GM23338 (cell line): ENCODE measurements around the gene ATOH8. TPM values are rescaled to one million over a fixed set of nuclear protein-coding genes. Genes with fewer than 3 reads are reported as not detected.

Experiments
- ATAC-seq: fragments of 200-7000 bp; cut with Tn5 transposase; 3 replicates; pipeline ENCODE4 v1.9.1; 2020
- DNase-seq: peaks from one replicate; pipeline ENCODE4 v3.0.0-alpha.2; 2015; ENCODE audit warnings: low spot score
- H2AFZ ChIP-seq: fragments of 200-600 bp; sonication (generic); 2 replicates; pipeline ENCODE4 v1.8.0; 2016; ENCODE audit warnings: antibody characterized with exemption, mild to moderate bottlenecking, moderate library complexity
- H3F3A ChIP-seq: fragments of 200-600 bp; sonication (generic); replicated peaks from 2 replicates; pipeline ENCODE4 v1.8.0; 2017; ENCODE audit warnings: antibody characterized with exemption, mixed run types, low read depth
- H3K27ac ChIP-seq: fragments of 200-600 bp; sonication (generic); 2 replicates; pipeline ENCODE4 v1.6.1; 2016; ENCODE audit warnings: low read depth
- H3K27me3 ChIP-seq: fragments of 200-600 bp; sonication (generic); 2 replicates; pipeline ENCODE4 v1.8.0; 2016; ENCODE audit warnings: mild to moderate bottlenecking, mixed run types, moderate library complexity; ENCODE audit not compliant: insufficient read depth
- H3K36me3 ChIP-seq: fragments of 200-600 bp; sonication (generic); 2 replicates; pipeline ENCODE4 v1.8.0; 2016; ENCODE audit warnings: mild to moderate bottlenecking; ENCODE audit not compliant: insufficient read depth
- H3K4me1 ChIP-seq: fragments of 200-600 bp; sonication (generic); 2 replicates; pipeline ENCODE4 v1.8.0; 2016; ENCODE audit warnings: mild to moderate bottlenecking, moderate library complexity; ENCODE audit not compliant: insufficient read depth
- H3K4me2 ChIP-seq: fragments of 200-600 bp; sonication (generic); 2 replicates; pipeline ENCODE4 v1.7.1; 2017; ENCODE audit warnings: mixed run types
- H3K4me3 ChIP-seq: fragments of 200-600 bp; sonication (generic); 2 replicates; pipeline ENCODE4 v1.6.1; 2016; ENCODE audit warnings: mixed run types
- H3K79me2 ChIP-seq: fragments of 200-600 bp; sonication (generic); replicated peaks from 2 replicates; pipeline ENCODE4 v1.8.0; 2017; ENCODE audit warnings: mild to moderate bottlenecking; ENCODE audit not compliant: insufficient read depth
- H3K9me2 ChIP-seq: fragments of 200-600 bp; sonication (generic); 2 replicates; pipeline ENCODE4 v1.8.0; 2017; ENCODE audit not compliant: insufficient read depth
- H4K20me1 ChIP-seq: fragments of 200-600 bp; sonication (generic); replicated peaks from 2 replicates; pipeline ENCODE4 v1.8.0; 2017; ENCODE audit warnings: mild to moderate bottlenecking; ENCODE audit not compliant: insufficient read depth
- H3K27ac Mint-ChIP-seq: 2 replicates; pipeline ENCODE4 v1.8.0; 2020; ENCODE audit warnings: inconsistent platforms, mild to moderate bottlenecking, moderate library complexity, mixed read lengths
- H3K27me3 Mint-ChIP-seq: 3 replicates; pipeline ENCODE4 v1.8.0; 2022; ENCODE audit warnings: low read depth, mild to moderate bottlenecking, moderate library complexity, mixed read lengths, inconsistent platforms; ENCODE audit not compliant: insufficient read depth, poor library complexity
- H3K36me3 Mint-ChIP-seq: 3 replicates; pipeline ENCODE4 v1.8.0; 2021; ENCODE audit warnings: low read depth, mild to moderate bottlenecking, inconsistent platforms, moderate library complexity, mixed read lengths
- H3K4me1 Mint-ChIP-seq: 3 replicates; pipeline ENCODE4 v1.8.0; 2020; ENCODE audit warnings: mild to moderate bottlenecking, inconsistent platforms, mixed read lengths
- H3K4me3 Mint-ChIP-seq: 3 replicates; pipeline ENCODE4 v1.8.0; 2021; ENCODE audit warnings: moderate library complexity, mild to moderate bottlenecking, inconsistent platforms, mixed read lengths
- H3K9me3 Mint-ChIP-seq: 3 replicates; pipeline ENCODE4 v1.8.0; 2020; ENCODE audit warnings: moderate library complexity, mild to moderate bottlenecking, inconsistent platforms, mixed read lengths
- CREB1 ChIP-seq: fragments of 250-450 bp; sonication (Bioruptor Pico); IDR thresholded peaks from 2 replicates; pipeline ENCODE4 v1.5.0; 2020; ENCODE audit warnings: low read depth, mild to moderate bottlenecking, moderate library complexity
- EZH2 ChIP-seq: fragments of 200-600 bp; sonication (generic); IDR thresholded peaks from one replicate; pipeline ENCODE4 v1.8.0; 2017; ENCODE audit warnings: antibody characterized with exemption, mild to moderate bottlenecking, low read depth; ENCODE audit not compliant: unreplicated experiment
- EZH2phosphoT487 ChIP-seq: fragments of 200-600 bp; sonication (generic); IDR thresholded peaks from one replicate; pipeline ENCODE4 v1.8.1; 2018; ENCODE audit warnings: antibody characterized with exemption; ENCODE audit not compliant: unreplicated experiment
- JUNB ChIP-seq: IDR thresholded peaks from one replicate; pipeline ENCODE4 v1.6.1; 2016; ENCODE audit warnings: antibody characterized with exemption; ENCODE audit not compliant: unreplicated experiment
- NANOG ChIP-seq: IDR thresholded peaks from 2 replicates; pipeline ENCODE4 v1.6.1; 2016; ENCODE audit warnings: antibody characterized with exemption, borderline replicate concordance
- POLR2AphosphoS5 ChIP-seq: IDR thresholded peaks from 2 replicates; pipeline ENCODE4 v1.6.1; 2016; ENCODE audit warnings: antibody characterized with exemption, low read depth
- STAT1 ChIP-seq: IDR thresholded peaks from one replicate; pipeline ENCODE4 v1.6.1; 2016; ENCODE audit warnings: antibody characterized with exemption; ENCODE audit not compliant: unreplicated experiment
- ZNF114 ChIP-seq: fragments of 250-450 bp; sonication (Bioruptor Pico); IDR thresholded peaks from 2 replicates; pipeline ENCODE4 v1.5.0; 2020; ENCODE audit warnings: mild to moderate bottlenecking, moderate library complexity
- ZNF331 ChIP-seq: fragments of 250-450 bp; sonication (Bioruptor Pico); IDR thresholded peaks from 2 replicates; pipeline ENCODE4 v1.5.0; 2020; ENCODE audit warnings: low read depth, mild to moderate bottlenecking, moderate library complexity
- polyA plus RNA-seq: library from polyadenylated mRNA; unstranded; fragments of >200 nt; fragmentation: Nextera tagmentation; extraction: Ambion mirVana; gene quantifications from 2 replicates; pipeline ENCODE4 v1.2.1, GENCODE V29; 2016
- total RNA-seq: library from RNA; depleted of rRNA; stranded (reverse); fragments of >200 nt; shearing (Covaris generic); gene quantifications from 2 replicates; pipeline ENCODE4 v1.2.3, GENCODE V29; 2014
- TF ChIP-seq, protein P1 (sequence below): fragments of 250-450 bp; sonication (Bioruptor Pico); IDR thresholded peaks from 2 replicates; pipeline ENCODE4 v1.5.0; 2020; ENCODE audit warnings: mild to moderate bottlenecking, moderate library complexity
- TF ChIP-seq, protein P2 (sequence below): IDR thresholded peaks from one replicate; pipeline ENCODE4 v1.6.1; 2018; ENCODE audit warnings: antibody characterized with exemption; ENCODE audit not compliant: unreplicated experiment
- TF ChIP-seq, protein P3 (sequence below): IDR thresholded peaks from 2 replicates; pipeline ENCODE4 v1.6.1; 2016; ENCODE audit warnings: antibody characterized with exemption
- TF ChIP-seq, protein P4 (sequence below), 2 experiments: fragments of 200-600 bp in 1 of 2; sonication (generic) in 1 of 2; conservative IDR thresholded peaks; 2 replicates each; pipeline versions ENCODE4 v1.5.1 to v1.6.1; 2016 to 2017; ENCODE audit warnings: antibody characterized with exemption in 2 of 2, low read depth in 2 of 2, mild to moderate bottlenecking in 2 of 2, moderate library complexity in 1 of 2

Gene ATOH8
- total and polyA plus RNA-seq, 2 experiments from 2014 or later = 0.11 to 0.97 TPM

DNA sequence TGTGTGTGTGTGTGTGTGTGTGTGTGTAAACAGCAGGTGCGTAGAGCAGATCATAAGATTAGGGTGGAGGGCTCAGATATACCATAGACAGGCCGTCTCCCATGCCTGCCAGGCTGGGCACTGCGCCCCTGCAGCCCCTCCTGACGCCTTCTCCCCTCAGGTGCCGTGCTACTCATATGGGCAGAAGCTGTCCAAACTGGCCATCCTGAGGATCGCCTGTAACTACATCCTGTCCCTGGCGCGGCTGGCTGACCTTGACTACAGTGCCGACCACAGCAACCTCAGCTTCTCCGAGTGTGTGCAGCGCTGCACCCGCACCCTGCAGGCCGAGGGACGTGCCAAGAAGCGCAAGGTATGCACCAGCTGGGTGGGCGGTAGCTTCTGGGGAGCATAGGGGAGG lies 10.0 kb downstream of the ATOH8 start:
- Histone ChIP-seq H3F3A (no peaks in the 10 kb centered on the region), H3K79me2 (no peaks in the 10 kb centered on the region), H3K36me3 (no peaks in the 10 kb centered on the region), H3K4me2 (no peak overlapping the region), H3K4me1 (peaks cover 39% of the 10 kb centered on the region), H3K27ac (no peak overlapping the region), H2AFZ (no peak overlapping the region), H4K20me1 (no peaks in the 10 kb centered on the region), H3K4me3 (no peak overlapping the region), H3K27me3 (peaks cover 47% of the 10 kb centered on the region), H3K9me2 (no peaks in the 10 kb centered on the region)
- TF ChIP-seq, protein P1, sequence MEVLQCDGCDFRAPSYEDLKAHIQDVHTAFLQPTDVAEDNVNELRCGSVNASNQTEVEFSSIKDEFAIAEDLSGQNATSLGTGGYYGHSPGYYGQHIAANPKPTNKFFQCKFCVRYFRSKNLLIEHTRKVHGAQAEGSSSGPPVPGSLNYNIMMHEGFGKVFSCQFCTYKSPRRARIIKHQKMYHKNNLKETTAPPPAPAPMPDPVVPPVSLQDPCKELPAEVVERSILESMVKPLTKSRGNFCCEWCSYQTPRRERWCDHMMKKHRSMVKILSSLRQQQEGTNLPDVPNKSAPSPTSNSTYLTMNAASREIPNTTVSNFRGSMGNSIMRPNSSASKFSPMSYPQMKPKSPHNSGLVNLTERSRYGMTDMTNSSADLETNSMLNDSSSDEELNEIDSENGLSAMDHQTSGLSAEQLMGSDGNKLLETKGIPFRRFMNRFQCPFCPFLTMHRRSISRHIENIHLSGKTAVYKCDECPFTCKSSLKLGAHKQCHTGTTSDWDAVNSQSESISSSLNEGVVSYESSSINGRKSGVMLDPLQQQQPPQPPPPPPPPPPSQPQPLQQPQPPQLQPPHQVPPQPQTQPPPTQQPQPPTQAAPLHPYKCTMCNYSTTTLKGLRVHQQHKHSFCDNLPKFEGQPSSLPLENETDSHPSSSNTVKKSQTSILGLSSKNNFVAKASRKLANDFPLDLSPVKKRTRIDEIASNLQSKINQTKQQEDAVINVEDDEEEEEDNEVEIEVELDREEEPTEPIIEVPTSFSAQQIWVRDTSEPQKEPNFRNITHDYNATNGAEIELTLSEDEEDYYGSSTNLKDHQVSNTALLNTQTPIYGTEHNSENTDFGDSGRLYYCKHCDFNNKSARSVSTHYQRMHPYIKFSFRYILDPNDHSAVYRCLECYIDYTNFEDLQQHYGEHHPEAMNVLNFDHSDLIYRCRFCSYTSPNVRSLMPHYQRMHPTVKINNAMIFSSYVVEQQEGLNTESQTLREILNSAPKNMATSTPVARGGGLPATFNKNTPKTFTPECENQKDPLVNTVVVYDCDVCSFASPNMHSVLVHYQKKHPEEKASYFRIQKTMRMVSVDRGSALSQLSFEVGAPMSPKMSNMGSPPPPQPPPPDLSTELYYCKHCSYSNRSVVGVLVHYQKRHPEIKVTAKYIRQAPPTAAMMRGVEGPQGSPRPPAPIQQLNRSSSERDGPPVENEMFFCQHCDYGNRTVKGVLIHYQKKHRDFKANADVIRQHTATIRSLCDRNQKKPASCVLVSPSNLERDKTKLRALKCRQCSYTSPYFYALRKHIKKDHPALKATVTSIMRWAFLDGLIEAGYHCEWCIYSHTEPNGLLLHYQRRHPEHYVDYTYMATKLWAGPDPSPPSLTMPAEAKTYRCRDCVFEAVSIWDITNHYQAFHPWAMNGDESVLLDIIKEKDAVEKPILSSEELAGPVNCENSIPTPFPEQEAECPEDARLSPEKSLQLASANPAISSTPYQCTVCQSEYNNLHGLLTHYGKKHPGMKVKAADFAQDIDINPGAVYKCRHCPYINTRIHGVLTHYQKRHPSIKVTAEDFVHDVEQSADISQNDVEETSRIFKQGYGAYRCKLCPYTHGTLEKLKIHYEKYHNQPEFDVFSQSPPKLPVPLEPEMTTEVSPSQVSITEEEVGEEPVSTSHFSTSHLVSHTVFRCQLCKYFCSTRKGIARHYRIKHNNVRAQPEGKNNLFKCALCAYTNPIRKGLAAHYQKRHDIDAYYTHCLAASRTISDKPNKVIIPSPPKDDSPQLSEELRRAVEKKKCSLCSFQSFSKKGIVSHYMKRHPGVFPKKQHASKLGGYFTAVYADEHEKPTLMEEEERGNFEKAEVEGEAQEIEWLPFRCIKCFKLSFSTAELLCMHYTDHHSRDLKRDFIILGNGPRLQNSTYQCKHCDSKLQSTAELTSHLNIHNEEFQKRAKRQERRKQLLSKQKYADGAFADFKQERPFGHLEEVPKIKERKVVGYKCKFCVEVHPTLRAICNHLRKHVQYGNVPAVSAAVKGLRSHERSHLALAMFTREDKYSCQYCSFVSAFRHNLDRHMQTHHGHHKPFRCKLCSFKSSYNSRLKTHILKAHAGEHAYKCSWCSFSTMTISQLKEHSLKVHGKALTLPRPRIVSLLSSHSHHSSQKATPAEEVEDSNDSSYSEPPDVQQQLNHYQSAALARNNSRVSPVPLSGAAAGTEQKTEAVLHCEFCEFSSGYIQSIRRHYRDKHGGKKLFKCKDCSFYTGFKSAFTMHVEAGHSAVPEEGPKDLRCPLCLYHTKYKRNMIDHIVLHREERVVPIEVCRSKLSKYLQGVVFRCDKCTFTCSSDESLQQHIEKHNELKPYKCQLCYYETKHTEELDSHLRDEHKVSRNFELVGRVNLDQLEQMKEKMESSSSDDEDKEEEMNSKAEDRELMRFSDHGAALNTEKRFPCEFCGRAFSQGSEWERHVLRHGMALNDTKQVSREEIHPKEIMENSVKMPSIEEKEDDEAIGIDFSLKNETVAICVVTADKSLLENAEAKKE (CRISPR knock-in tag) = no peak
- TF ChIP-seq, protein P2, sequence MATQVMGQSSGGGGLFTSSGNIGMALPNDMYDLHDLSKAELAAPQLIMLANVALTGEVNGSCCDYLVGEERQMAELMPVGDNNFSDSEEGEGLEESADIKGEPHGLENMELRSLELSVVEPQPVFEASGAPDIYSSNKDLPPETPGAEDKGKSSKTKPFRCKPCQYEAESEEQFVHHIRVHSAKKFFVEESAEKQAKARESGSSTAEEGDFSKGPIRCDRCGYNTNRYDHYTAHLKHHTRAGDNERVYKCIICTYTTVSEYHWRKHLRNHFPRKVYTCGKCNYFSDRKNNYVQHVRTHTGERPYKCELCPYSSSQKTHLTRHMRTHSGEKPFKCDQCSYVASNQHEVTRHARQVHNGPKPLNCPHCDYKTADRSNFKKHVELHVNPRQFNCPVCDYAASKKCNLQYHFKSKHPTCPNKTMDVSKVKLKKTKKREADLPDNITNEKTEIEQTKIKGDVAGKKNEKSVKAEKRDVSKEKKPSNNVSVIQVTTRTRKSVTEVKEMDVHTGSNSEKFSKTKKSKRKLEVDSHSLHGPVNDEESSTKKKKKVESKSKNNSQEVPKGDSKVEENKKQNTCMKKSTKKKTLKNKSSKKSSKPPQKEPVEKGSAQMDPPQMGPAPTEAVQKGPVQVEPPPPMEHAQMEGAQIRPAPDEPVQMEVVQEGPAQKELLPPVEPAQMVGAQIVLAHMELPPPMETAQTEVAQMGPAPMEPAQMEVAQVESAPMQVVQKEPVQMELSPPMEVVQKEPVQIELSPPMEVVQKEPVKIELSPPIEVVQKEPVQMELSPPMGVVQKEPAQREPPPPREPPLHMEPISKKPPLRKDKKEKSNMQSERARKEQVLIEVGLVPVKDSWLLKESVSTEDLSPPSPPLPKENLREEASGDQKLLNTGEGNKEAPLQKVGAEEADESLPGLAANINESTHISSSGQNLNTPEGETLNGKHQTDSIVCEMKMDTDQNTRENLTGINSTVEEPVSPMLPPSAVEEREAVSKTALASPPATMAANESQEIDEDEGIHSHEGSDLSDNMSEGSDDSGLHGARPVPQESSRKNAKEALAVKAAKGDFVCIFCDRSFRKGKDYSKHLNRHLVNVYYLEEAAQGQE = no peak
- no peak for TF ChIP-seq EZH2phosphoT487
- no peak for TF ChIP-seq NANOG
- no peak for TF ChIP-seq ZNF114 (CRISPR knock-in tag)
- no peak for TF ChIP-seq STAT1
- TF ChIP-seq CREB1 (CRISPR knock-in tag) = no peak
- TF ChIP-seq POLR2AphosphoS5 = no peak
- no peak for TF ChIP-seq ZNF331 (CRISPR knock-in tag)
- TF ChIP-seq, protein P3, sequence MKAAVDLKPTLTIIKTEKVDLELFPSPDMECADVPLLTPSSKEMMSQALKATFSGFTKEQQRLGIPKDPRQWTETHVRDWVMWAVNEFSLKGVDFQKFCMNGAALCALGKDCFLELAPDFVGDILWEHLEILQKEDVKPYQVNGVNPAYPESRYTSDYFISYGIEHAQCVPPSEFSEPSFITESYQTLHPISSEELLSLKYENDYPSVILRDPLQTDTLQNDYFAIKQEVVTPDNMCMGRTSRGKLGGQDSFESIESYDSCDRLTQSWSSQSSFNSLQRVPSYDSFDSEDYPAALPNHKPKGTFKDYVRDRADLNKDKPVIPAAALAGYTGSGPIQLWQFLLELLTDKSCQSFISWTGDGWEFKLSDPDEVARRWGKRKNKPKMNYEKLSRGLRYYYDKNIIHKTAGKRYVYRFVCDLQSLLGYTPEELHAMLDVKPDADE = no peak
- TF ChIP-seq EZH2 = no peak
- TF ChIP-seq, protein P4, sequence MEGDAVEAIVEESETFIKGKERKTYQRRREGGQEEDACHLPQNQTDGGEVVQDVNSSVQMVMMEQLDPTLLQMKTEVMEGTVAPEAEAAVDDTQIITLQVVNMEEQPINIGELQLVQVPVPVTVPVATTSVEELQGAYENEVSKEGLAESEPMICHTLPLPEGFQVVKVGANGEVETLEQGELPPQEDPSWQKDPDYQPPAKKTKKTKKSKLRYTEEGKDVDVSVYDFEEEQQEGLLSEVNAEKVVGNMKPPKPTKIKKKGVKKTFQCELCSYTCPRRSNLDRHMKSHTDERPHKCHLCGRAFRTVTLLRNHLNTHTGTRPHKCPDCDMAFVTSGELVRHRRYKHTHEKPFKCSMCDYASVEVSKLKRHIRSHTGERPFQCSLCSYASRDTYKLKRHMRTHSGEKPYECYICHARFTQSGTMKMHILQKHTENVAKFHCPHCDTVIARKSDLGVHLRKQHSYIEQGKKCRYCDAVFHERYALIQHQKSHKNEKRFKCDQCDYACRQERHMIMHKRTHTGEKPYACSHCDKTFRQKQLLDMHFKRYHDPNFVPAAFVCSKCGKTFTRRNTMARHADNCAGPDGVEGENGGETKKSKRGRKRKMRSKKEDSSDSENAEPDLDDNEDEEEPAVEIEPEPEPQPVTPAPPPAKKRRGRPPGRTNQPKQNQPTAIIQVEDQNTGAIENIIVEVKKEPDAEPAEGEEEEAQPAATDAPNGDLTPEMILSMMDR (conservative IDR thresholded peaks at IDR 0.05; ENCODE audit: low read depth in 2 of 2) = no peak
- TF ChIP-seq JUNB = no peak
- no peak overlapping the region for H3K27ac Mint-ChIP-seq
- no peak overlapping the region; the same call in 2 of the 3 replicates for H3K4me3 Mint-ChIP-seq
- H3K27me3 Mint-ChIP-seq = peaks cover 40% of the 10 kb centered on the region
- ATAC-seq (no peak), DNase-seq (no peak)
- no peaks in the 10 kb centered on the region for H3K9me3 Mint-ChIP-seq
- H3K36me3 Mint-ChIP-seq = no peaks in the 10 kb centered on the region; the same call in 2 of the 3 replicates
- peaks cover 41% of the 10 kb centered on the region for H3K4me1 Mint-ChIP-seq
